ENCODE measurements around the gene GPR137B.

GPR137B gene

DNA sequence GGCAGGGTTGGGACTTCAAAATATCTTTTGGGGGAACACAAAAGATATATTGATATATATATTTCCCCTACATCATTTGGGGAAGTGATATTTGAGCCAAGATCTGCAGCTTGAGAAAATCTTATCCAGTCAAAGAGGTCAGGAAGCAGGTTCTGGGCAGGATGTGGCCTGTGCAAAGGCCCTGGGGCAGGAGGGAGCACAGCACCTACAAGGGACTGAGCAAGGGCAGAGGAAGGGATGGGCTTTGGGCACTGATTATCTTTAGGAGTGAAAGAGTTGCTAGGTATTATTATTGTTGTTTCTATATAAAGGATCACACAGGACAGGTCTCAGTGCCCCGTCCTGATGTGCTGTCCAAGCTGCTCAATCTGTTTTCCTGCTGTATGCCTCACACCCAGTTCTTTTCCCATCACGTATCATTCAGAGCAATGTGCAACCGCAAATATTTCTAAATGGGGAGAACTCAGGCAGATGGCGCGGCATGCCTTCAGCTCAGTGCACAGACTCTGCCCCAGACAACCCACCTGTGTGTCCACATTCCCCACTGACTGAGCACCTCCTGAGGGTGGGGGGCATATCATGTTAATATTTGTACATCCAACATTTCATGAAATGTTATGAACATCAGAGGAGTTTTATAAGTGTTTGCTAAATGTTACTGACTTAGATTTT lies 28.1 kb upstream of the GPR137B start:
- DNase-seq: no peak

DNA sequence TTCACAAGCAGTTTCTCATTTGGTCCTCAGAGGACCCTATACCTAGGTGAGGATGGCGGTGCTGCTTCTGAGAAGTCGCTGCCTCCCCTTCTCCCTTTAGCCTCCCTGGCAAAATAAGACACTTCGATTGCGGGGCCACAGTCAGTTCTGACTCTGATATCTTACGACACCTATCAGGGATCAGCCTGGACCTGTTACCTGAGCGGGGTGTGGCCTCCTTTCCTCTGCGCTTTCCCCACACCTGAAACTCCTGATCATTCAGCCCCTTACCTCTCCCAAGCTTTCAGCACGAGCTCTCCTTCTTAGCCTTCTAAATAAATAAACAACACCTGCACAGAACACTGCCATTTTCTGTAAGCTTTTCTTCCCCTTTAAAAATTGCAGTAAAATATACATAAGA lies 24.6 kb upstream of the GPR137B start:
- no peak for DNase-seq

DNA sequence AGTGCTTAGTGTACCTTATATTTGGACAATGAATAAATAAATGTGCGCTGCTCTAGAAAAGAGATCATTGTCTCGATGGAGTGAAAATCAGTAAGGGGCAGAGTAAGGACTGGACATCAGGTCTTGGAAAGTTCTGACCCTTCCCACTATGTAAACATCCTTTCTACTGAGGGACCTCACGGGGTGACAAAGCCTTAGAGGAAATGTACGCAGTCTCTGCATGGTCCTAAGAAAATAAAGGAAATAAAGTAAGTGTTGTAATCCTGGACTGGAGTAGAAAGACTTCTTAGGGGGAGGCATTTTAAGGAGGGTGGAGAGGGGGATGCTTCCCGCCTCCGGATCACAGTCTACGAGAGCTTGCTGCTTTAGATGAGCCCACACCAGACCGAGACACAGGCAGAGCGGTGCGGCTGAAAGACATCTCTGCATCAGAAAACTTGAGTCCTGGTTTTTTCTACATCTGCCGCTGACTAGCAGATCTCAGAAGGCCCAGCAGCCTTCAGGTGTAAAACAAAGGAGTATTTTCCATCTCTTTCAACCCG lies 22.3 kb upstream of the GPR137B start:
- no peak for DNase-seq

DNA sequence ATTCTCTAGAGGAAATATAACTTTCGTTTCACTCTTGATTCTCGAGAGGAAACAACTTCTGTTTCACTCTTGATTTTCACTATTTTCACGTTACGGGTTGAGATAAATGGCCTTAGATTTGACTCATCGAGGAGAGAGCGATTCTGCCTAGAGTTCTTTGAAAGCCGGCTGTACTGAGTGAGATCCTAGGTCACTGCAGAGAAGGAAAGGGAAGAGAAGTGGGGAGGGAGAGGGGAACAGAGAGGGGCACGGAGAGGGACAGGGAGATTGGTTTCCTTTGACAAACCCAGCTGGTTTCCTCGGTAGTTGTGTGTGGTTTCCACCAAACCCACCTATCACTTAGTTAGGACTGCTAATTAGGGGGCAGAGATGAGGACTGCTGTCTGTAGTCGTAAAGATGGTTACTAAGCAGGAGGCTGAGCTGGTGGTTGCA lies 21.6 kb upstream of the GPR137B start:
- no peak for DNase-seq

DNA sequence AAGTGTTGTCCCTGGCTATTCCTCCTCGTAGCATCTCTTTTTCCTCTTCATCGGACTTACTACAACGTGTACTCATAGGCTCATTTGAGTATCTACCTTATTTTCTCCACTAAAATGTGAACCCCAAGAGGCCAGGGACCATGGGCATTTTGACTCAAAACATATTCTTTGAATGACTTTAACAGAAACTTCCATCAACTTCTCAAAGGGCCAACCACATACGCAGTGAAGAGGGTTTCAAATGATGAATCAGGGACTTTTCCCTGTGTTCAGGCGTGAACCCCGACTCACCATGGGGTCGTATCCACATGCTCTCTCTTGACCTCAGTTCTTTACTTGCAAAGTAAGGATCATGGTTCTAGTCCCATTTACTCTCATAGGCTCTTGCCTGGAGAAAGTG lies 20.2 kb upstream of the GPR137B start:
- DNase-seq: no peak

DNA sequence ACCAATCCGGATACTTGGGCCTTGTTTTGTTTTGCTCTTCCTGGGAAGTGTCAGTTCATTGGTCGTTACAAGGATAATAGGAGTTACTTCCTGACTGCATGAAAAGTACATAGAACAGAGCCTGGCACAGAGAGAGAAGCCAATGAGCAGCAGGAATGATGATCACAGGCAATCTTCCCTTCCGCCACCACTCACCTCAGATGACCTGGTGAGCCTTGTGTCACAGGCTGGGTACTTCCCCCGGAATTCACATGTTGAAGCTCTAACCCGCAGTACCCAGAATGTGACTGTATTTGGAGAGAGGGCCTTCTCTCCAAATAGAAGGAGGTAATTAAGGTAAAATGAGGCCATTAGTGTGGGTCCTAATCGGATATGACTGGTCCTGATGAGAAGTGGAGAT lies 18.8 kb upstream of the GPR137B start:
- DNase-seq: no peak

DNA sequence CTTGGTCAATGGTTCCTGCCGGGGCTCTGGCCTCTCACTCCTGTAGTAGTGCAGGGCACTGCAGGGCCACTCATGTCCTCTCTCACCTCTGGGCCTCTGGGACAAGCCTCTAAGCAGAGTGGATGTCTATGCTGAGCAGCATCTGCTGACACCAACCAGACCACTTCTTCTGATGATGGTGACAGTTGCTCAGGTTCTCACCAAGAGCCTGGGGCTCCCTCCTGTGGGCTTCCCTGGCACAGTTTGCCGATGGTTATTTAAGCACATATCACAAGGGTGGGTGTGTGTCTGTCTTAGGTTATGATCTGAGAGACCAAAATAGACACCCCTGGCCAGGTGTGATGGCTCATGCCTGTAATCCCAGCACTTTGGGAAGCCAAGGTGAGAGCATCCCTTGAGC lies 17.4 kb upstream of the GPR137B start:
- no peak for DNase-seq

DNA sequence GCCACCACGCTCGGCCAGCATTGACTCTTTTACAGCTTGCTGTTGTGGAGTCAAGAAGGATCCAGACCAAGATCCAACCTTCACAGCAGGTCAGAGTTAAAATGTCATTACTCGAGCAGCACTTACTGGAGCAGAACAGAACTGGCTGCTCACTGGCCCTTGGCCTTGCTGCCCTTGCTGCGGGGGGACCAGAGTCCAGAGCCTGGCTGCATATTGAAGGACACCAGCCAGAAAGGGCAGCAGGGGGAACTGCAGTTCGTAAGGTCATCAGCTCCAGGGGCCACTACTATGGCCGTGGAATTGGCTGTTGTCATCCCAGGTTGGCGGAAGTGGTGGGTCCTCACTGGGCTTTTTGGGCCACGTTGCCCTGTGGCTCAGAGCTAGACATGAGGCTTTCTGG lies 15.3 kb upstream of the GPR137B start:
- no peak for DNase-seq

DNA sequence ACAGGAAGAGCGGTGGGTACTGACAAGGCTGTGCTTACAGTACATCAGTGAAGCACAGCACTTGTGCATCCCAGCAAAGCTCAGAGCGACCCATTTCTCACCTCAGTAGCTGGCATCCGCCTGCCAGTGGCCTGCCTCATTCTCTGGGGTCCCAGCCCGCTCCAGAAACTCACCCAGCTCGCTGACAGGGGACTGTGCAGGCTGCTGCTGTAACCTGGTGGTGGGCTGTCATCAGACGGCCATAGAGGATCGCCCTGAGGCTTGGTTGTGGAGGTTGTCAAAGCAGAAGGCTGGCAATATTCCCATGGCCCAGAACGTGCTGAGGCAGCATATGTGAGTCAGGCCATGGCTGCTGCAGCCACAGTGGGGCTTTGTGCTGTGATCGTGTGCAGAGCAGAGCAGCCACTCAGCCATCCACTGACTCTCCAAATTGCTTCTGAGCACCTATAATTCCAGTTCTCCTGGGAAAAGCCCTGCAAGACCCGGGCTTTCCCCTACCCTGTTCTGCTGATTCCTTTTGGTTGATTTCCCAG lies 13.6 kb upstream of the GPR137B start:
- no peak for DNase-seq

DNA sequence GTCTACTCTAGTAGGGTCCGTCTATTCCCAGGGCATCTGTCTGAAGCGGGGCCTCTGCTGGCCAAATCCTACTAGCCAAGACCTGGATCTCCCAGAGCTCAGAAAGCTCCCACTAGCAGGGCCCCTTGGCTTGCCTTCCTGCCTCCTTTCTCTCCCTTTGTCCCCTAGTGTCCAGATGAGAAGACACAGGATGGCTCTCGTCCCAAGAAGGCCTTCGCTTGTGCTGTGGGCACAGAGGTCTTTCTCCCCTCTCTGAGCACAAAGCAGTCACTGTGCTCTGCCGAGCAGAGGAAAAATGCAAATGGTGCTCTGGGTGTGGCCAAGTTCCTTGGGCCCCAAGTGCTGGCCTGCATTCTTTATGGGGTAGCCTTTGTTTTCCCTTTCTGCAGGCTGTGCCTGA lies 13.0 kb upstream of the GPR137B start:
- DNase-seq: no peak

DNA sequence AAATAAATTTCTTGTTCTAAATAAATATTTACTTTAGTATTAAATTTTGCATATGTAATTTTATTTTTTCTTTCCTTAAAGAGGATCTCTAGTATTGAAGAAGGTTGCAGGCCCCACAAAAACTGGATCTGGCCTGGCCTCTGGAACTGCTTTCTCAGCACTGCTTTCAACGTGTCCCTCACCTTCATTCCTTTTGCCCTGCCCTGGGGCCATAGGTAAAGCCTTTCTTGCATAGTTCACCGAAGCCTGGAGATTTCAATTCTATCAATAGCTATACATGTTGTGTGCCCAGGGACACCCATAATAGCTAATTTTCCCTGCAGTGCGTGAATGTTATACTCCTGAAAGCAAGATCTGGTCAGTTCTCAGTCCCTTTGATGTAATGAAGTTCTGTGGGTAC lies 12.0 kb upstream of the GPR137B start:
- DNase-seq: no peak

DNA sequence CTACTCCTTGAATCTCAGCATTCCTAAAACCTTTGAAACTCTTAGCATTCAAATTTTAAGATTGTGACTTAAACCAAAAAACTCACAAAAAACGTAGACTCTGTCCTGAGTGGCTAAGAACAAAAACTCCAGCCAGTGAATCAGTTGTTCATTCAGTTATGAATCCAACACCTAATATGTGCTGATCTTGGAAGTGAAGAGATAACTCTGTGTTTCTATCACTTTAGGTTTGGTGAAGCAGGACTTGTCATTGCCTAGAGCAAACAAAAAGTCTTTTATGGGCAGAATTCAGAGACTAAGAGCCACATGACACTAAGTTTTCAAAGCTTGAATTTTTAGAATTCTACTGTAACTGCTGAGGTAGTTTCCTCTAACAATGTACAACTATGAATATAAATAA lies 10.4 kb upstream of the GPR137B start:
- no peak for DNase-seq

DNA sequence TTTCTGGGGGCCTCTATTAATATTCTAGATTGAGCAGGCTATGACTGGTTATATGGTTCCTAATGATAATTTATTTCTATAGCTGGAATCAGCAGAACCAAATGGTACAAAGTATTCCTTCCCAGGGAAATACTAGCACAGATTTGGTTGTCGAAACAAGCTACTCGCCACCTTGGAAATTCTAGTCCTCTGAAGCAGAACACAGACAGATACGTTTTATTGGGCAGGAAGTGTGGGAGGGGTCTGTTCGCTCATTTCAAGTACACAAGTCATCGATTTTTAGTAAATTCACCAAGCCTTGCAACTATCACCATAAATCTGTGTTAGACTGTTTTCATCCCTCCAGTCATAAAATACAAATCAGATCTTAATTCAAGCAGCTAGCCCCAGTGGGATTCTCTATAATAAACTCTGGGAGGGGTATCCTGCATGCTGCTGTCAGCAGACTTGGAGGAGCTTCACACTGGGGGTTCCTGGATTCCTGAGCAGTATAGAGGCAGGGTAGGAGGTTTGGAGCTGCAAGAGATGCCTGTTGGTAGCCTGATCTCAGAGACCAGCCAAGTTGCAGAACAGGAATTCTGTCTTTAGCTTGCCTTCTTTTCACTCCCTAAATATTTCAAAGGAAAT lies 9.8 kb upstream of the GPR137B start:
- DNase-seq: no peak

DNA sequence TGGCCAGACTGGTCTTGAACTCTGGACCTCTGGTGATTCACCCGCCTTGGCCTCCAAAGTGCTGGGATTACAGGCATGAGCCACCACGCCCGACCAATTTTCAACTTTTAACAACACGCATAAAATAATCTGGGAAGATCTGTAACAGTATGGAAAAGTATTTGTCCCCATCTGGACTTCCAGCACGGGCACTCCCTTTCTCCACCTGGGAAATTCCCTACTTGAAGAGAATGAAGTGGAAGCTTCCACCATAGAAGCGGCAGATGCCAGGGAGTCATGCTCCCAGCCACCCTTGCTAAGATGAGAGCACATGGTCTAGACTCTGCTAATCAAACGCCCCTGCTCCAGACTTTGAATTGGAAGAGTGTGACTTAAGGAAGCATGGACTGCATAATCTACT lies 9.0 kb upstream of the GPR137B start:
- no peak for DNase-seq

DNA sequence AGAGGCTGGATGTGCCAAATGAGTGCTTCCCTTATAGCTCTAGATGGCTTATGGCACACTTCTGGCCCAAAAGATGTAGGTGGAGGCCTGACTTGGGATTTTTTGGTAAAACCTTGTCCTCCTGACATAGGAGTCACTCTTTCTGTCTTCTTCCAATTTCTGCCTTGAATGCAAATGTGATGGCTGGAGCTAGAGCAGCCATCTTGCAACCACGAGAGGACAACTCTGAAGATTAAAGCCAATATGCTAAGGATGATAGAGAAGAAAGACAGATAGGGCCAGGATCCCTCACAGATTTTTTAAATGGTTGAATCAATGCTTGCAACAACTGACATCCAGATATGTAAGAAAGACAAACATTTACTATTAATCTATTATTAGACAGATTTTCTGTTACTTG lies 8.5 kb upstream of the GPR137B start:
- DNase-seq: no peak

DNA sequence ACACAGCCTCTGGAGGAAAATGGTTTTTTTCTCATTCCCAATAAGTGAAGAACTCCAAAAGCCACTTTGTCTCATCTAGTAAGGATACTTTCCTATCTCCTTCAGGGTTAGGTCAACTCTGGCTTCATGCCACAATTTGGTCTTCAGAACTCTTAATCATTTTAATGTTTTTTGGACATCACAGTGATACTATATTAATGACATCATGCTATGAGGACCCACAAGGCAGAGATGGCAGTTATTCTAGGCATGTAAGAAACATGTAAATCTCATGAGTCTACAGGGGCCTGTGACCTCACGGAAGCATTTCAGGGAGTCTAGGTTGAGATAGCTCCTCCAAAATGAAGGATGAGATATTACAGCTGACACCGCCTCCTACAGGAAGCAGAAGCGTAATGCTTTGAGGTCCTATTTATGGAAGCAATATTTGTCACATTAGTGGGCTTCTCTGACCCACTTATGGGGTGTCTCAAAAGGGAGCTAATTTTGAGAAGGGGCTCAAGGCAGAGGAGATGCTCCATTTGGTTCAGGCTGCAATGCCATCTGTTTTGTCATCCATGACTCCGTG lies 5.0 kb upstream of the GPR137B start:
- DNase-seq: peak; percentile 7

DNA sequence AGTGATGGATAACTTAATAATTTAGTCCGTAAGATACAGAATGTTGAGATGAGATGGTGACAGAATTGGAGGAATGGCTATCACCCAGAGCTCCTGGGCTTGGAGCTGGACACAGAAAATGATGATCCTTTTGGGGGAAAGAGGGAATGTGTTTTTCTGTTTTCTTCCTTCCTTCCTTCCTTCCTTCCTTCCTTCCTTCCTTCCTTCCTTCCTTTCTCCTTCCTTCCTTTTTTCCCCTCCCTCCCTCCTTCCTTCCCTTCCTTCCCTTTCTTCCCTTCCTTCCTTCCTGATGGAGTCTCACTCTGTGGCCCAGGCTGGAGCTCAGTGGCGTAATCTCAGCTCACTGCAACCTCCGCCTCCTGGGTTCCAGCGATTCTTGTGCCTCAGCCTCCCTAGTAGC lies 2.8 kb upstream of the GPR137B start:
- no peak for DNase-seq

DNA sequence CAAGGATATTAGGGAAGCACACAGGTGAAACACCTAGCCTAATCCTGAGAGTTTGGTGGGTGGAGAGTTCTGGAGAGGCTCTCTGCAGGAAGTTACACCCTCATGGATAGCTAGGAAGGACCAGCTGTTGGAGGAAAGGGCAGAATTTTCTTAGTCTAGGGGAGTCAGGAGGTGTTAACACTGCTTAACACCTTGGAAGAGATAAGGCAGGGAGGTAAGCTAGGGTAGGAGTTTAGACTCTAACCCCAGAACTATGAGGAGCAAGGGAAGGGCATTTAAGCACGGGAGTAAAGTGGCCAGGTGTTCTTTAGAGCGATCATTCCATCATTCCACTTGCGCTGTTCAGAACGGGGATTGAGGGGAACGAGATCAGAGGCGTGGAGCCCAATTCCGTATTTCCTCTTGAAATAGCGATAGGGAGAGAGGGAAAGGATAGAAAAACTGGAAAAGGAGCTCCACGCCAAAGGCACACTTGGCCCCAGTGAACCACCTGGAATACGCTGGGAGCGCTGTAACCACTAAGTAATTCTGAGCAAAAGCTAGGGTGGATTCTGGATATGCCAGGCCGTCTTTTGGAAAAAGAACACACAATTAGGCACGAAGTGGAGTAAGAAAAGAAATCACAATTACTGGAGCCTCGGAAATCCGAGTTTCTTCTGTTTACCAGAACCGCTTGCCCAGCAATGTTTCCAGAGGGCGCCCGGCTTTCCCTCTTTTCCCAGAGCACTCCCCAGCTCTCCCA lies 1.5 kb upstream of the GPR137B start:
- DNase-seq: no peak

DNA sequence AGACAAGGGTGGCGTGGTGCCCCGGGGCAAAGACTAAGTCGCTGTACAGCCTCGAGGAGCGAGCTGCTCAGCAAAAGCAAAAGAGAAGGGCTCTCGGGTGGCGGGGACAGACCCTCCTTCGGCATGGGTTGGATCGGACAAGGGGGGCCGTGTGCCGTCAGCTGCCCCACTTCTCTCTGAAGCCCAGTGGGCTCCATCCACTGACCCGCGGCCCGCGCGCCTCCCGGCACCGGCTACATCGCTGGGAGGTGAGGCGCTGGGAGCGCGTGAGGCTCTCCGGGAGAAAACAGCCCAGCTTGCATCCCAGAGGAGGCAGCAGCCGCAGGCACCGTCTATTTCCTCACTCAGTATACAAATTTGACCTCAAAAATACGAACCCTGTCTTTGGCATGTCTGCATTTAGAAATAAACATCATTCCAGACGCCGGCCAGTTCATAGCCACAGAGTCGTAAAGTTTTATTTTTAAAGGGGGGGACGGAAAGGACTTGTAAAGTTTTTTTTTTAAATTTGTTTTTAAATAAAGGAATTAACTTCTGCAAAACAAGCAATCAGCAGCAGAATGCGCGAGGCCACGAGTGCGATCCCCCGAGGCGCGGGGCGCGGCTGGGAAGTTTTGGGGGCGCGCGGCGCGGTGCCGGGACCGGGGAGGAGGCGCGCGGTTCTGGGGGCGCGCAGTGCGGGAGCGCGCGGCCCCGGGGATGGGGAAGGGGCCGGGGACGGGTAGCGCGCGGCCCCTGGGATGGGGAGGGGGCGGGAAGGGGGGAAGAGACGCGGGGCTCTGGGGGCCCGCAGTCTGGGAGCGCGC lies 689 bp upstream of the GPR137B start:
- DNase-seq: peak; percentile 26

DNA sequence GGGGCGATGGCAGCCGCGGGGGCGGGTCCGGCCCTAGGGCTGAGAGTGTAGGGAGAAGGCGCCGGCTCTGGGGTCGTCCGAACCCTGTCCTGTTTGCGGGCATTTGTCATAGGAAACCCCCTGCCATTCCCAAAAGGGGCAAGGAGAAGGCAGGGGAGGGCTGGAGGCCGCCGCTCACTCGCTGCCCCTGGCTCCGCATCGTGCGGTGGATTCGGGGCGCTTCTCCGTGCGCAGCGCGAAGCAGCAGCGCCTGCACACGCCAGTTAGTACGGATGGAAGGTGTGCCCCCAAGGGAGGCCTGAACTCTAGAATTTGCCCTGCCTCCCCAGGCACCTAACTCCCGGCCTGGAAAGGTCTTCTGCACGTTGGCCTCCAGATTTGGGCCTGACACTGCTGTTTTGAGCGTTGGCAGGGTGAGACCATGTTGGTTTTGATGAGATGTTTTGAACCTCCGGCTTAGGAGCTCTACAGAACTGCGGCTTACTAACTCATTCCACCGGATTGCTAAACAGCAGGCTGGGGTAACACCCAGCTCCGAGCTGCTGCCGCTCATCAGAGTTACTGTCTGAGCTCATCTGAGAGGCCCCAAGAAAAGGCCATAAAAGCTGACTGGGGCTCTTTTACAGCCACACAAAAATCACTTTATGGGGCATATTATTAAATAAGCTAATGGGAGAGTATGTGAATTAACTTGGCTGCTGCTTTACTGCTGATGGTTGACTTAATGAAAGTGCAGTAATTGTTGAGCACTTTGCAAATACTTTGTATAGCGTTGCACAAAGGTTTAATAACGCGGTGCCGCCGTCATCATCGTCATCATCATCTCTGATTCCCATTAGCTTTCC lies 987 bp downstream of the GPR137B start:
- peak; percentile 51 for DNase-seq

DNA sequence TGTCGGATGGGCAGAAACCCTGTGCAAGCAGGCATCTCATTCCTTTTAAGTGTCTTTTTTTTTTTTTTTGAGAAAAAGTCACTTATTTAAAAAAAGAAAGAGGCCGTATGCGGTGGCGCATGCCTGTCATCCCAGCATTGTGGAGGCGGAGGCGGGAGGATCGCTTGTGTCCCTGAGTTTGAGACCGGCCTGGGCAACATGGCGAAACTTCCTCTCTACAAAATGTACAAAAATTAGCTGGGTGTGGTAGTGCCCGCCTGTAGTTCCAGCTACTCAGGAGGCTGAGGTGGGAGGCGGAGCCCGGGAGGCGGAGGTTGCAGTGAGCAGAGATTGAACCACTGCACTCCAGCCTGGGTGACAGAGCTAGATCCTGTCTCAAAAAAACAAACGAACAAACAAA lies 1.7 kb downstream of the GPR137B start:
- DNase-seq: no peak
